KMS-11 (cell line): ENCODE results near the gene TBC1D4.

Experiments used
- H2AFZ ChIP-seq: fragments of 200-600 bp; sonication (generic); 2 replicates; pipeline ENCODE4 v1.6.1; 2016; ENCODE audit warnings: antibody characterized with exemption, mixed run types, low read depth
- H3K27ac ChIP-seq: fragments of 200-600 bp; sonication (generic); 2 replicates; pipeline ENCODE4 v1.6.1; 2016; ENCODE audit warnings: mild to moderate bottlenecking, mixed run types
- H3K27me3 ChIP-seq: fragments of 200-600 bp; sonication (generic); 2 replicates; pipeline ENCODE4 v1.6.1; 2017; ENCODE audit warnings: mild to moderate bottlenecking, low read depth, mixed run types, moderate library complexity; ENCODE audit not compliant: insufficient read depth
- H3K36me3 ChIP-seq: fragments of 200-600 bp; sonication (generic); 2 replicates; pipeline ENCODE4 v1.6.1; 2017; ENCODE audit warnings: mild to moderate bottlenecking, mixed run types; ENCODE audit not compliant: insufficient read depth
- H3K4me1 ChIP-seq: fragments of 200-600 bp; sonication (generic); 2 replicates; pipeline ENCODE4 v1.6.1; 2016; ENCODE audit warnings: mild to moderate bottlenecking, low read depth, mixed run types; ENCODE audit not compliant: poor library complexity, severe bottlenecking
- H3K4me2 ChIP-seq: fragments of 200-600 bp; sonication (generic); 2 replicates; pipeline ENCODE4 v1.7.0; 2016; ENCODE audit warnings: mild to moderate bottlenecking, mixed run types
- H3K4me3 ChIP-seq: fragments of 200-600 bp; sonication (generic); IDR thresholded peaks from 2 replicates; pipeline ENCODE4 v1.6.1; 2017; ENCODE audit warnings: low read depth, low read length, mixed read lengths; ENCODE audit not compliant: insufficient read depth
- H3K79me2 ChIP-seq: fragments of 200-600 bp; sonication (generic); 2 replicates; pipeline ENCODE4 v1.6.1; 2016; ENCODE audit warnings: low read depth, mixed run types; ENCODE audit not compliant: insufficient read depth
- H3K9ac ChIP-seq: fragments of 200-600 bp; sonication (generic); 2 replicates; pipeline ENCODE4 v1.6.1; 2016; ENCODE audit warnings: mild to moderate bottlenecking, mixed run types
- H4K20me1 ChIP-seq: fragments of 200-600 bp; sonication (generic); 2 replicates; pipeline ENCODE4 v1.6.1; 2016; ENCODE audit warnings: mild to moderate bottlenecking, mixed run types; ENCODE audit not compliant: insufficient read depth
- CTCF ChIP-seq: fragments of 200-600 bp; sonication (generic); conservative IDR thresholded peaks from 2 replicates; pipeline ENCODE4 v1.6.1; 2017; ENCODE audit warnings: low read depth, mild to moderate bottlenecking, antibody characterized with exemption, low read length, moderate library complexity, mixed read lengths

TBC1D4 gene

DNA sequence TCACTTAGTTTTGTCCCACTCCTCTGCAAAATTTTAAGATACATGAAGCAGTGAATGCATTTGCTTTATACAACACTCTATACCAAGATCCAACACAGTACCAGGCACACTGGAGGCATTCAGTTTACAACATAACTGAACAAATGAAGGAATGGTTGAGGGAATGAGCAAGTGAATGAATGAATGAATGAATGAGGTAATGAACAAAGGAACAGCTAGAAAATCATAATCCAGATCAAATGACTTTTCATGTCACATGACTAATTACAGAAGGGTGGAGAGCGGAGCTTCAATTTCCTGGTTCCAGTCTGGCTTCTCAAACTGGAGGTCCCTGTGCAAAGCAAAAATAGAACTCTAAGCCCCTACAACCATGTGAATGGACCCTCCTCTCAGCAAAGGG is 16.7 kb downstream of the TBC1D4 start:
- Histone ChIP-seq H3K4me3 (no peak overlapping the region), H3K36me3 (no peaks in the 10 kb centered on the region), H3K27me3 (no peaks in the 10 kb centered on the region), H3K4me2 (no peak overlapping the region), H2AFZ (no peak overlapping the region), H3K27ac (no peak overlapping the region), H3K79me2 (no peaks in the 10 kb centered on the region), H4K20me1 (no peaks in the 10 kb centered on the region), H3K4me1 (no peaks in the 10 kb centered on the region), H3K9ac (no peak overlapping the region)
- TF ChIP-seq CTCF: no peak

- H3K4me2 ChIP-seq: no peak overlapping the region
- TF ChIP-seq CTCF: no peak
- H3K27me3 ChIP-seq: no peaks in the 10 kb centered on the region
- no peak overlapping the region for H3K9ac ChIP-seq
- H3K4me1 ChIP-seq: peaks cover 16% of the 10 kb centered on the region
- no peaks in the 10 kb centered on the region for H3K79me2 ChIP-seq
- H3K36me3 ChIP-seq: no peaks in the 10 kb centered on the region
- H4K20me1 ChIP-seq: no peaks in the 10 kb centered on the region
- no peak overlapping the region for H3K27ac ChIP-seq
- no peak overlapping the region for H2AFZ ChIP-seq
- no peak overlapping the region for H3K4me3 ChIP-seq
These were observed 20.7 kb downstream of the TBC1D4 start for GRCh38 chr13:75461314-75461713.

DNA sequence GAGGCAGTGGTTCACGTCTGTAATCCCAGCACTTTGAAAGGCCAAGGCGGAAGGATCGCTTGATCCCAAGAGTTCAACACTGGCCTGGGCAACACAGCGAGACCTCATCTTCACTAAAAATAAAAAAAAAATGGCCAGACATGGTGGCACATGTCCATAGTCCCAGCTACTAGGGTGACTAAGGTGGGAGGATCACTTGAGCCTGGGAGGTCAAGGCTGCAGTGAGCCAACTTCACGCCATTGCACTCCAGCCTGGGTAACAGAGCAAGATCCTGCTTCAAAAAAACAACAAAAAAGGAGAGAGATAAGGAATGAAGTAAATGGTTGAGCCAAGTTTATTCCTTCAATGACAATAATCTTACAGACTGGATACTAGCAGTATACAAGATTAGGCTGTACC is 21.3 kb downstream of the TBC1D4 start:
- Histone ChIP-seq H3K27ac (no peak overlapping the region), H3K9ac (no peak overlapping the region), H3K4me2 (no peak overlapping the region), H3K36me3 (no peaks in the 10 kb centered on the region), H2AFZ (no peak overlapping the region), H3K79me2 (no peaks in the 10 kb centered on the region), H3K27me3 (no peaks in the 10 kb centered on the region), H4K20me1 (no peaks in the 10 kb centered on the region), H3K4me3 (no peak overlapping the region), H3K4me1 (peaks cover 21% of the 10 kb centered on the region)
- no peak for TF ChIP-seq CTCF

DNA sequence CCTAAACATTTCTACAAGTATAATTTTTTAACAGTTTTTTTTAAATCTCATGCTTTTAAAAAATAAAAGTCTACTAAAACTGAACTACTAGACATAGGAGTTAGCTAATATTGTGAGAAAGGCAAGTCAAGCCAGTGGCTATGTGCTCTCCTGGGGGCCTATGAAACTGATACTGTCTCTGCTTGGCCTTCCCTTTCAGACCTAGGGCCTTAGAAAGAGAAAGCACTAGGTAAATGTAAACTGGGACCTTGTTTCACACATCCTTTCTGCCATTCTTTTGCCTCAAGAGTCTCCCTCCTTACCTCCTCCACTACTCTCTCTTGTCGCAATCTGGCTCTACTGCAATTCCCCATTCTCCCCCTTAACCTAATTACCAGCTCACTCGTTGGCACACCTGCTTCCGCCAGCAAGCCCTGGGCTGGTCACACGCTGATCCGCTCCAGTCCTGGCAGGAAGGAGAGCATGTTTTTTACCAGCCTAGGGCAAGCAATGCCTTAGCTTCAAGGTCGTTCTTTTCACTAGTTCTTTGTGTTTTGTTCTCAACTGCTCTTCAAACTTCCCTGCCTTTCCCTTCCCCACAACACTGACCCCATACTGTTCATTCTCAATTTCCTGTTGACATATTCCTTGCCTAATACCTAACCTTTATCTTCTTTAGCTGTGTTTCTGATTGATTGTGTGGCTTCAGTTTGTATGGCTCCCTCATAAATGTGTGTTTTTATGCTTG is 23.1 kb downstream of the TBC1D4 start:
- no peak overlapping the region for H3K4me3 ChIP-seq
- no peak overlapping the region for H2AFZ ChIP-seq
- no peak for TF ChIP-seq CTCF
- H4K20me1 ChIP-seq: no peaks in the 10 kb centered on the region
- no peak overlapping the region for H3K27ac ChIP-seq
- H3K9ac ChIP-seq: no peak overlapping the region
- H3K27me3 ChIP-seq: no peaks in the 10 kb centered on the region
- peak overlapping the region; percentile 34 for H3K4me2 ChIP-seq
- H3K4me1 ChIP-seq: peaks cover 21% of the 10 kb centered on the region
- no peaks in the 10 kb centered on the region for H3K36me3 ChIP-seq
- H3K79me2 ChIP-seq: no peaks in the 10 kb centered on the region
